HCT116 (cell line): Measurements from ENCODE around the gene TWNK. TPM values are rescaled to one million over a fixed set of nuclear protein-coding genes. Genes with fewer than 3 reads are reported as not detected.

Experiments used
- ATAC-seq: fragments of 200-7000 bp; cut with Tn5 transposase; 2 replicates; pipeline ENCODE4 v1.9.1; 2020; ENCODE audit warnings: mild to moderate bottlenecking, moderate library complexity
- BruUV-seq: library from RNA; stranded (reverse); fragments of 400-500 nt; replicated peaks from 2 replicates; lab custom pipeline; 2021; lab: Mats Ljungman, UMichigan
- CTCF ChIA-PET: fragments of 300-600 bp; sonication (Branson Sonifier 250); formaldehyde crosslinking; loops from one replicate; lab custom pipeline; 2021; ENCODE audit warnings: antibody characterized with exemption; lab: Charles Lee
- POLR2A ChIA-PET: fragments of 300-600, 350-600 bp; sonication (Branson Sonifier 250); formaldehyde crosslinking; loops from one replicate; lab custom pipeline; 2021; ENCODE audit warnings: antibody characterized with exemption; lab: Charles Lee
- RAD21 ChIA-PET, 2 experiments: fragments of 300-600 bp; sonication (Branson Sonifier 250); formaldehyde crosslinking; loops; one replicate each; lab custom pipeline; 2023; ENCODE audit warnings: low total read pairs in 2 of 2; ENCODE audit not compliant: uncharacterized antibody in 2 of 2, unreplicated experiment in 2 of 2, low non-redundant PET in 1 of 2; lab: Charles Lee
- DNase-seq: peaks from one replicate; pipeline ENCODE4 v3.0.0-alpha.2; 2010; ENCODE audit warnings: low read depth, low spot score
- H2AFZ ChIP-seq: fragments of 200-600 bp; shearing (Covaris generic), sonication (generic); 2 replicates; pipeline ENCODE4 v1.6.1; 2017; ENCODE audit warnings: low read depth, mixed run types, mixed read lengths, antibody characterized with exemption, low read length; ENCODE audit not compliant: poor library complexity, severe bottlenecking
- H3K27ac ChIP-seq: 2 replicates; pipeline ENCODE4 v1.5.1; 2012; ENCODE audit warnings: low read depth, low read length
- H3K27me3 ChIP-seq: fragments of 200-600 bp; sonication (generic); 2 replicates; pipeline ENCODE4 v1.6.1; 2016; ENCODE audit warnings: mixed run types, low read length, mixed read lengths; ENCODE audit not compliant: insufficient read depth
- H3K36me3 ChIP-seq, 2 experiments: fragments of 200-500 bp in 1 of 2; fragments of 200-600 bp in 1 of 2; sonication (Bioruptor generic) in 1 of 2; sonication (generic) in 1 of 2; 2 replicates each; pipeline versions ENCODE4 v1.5.1 to v1.6.1; 2014 to 2016; ENCODE audit warnings: low read length in 2 of 2, inconsistent platforms in 1 of 2, mixed read lengths in 1 of 2, mixed run types in 1 of 2; ENCODE audit not compliant: insufficient read depth in 2 of 2, control insufficient read depth in 1 of 2
- H3K4me1 ChIP-seq, 2 experiments: fragments of 200-600 bp in 1 of 2; sonication (generic) in 1 of 2; 2 replicates each; pipeline versions ENCODE4 v1.5.1 to v1.6.1; 2012 to 2017; ENCODE audit warnings: low read length in 2 of 2, inconsistent platforms in 1 of 2, mild to moderate bottlenecking in 1 of 2, mixed read lengths in 1 of 2, mixed run types in 1 of 2, moderate library complexity in 1 of 2; ENCODE audit not compliant: insufficient read depth in 2 of 2, control insufficient read depth in 1 of 2
- H3K4me2 ChIP-seq: fragments of 200-600 bp; sonication (generic); 2 replicates; pipeline ENCODE4 v1.6.1; 2017; ENCODE audit warnings: mixed run types, low read length, mixed read lengths
- H3K4me3 ChIP-seq, 2 experiments: fragments of 200-600 bp in 1 of 2; sonication (generic) in 1 of 2; replicated peaks in 1 of 2; 2 replicates each; pipeline ENCODE4 v1.5.1; 2011 to 2016; ENCODE audit warnings: low read length in 2 of 2, control low read depth in 1 of 2, low read depth in 1 of 2, mild to moderate bottlenecking in 1 of 2, mixed read lengths in 1 of 2, mixed run types in 1 of 2
- H3K79me2 ChIP-seq: fragments of 200-600 bp; sonication (generic); 2 replicates; pipeline ENCODE4 v1.6.1; 2017; ENCODE audit warnings: mild to moderate bottlenecking, mixed run types, low read length, moderate library complexity, mixed read lengths; ENCODE audit not compliant: insufficient read depth
- H3K9ac ChIP-seq: fragments of 200-600 bp; sonication (generic); 2 replicates; pipeline ENCODE4 v1.6.1; 2016; ENCODE audit warnings: low read length, mixed read lengths
- H3K9me2 ChIP-seq: fragments of 200-600 bp; sonication (generic), shearing (Covaris generic); 2 replicates; pipeline ENCODE4 v1.6.1; 2017; ENCODE audit warnings: mixed run types, mild to moderate bottlenecking, moderate library complexity; ENCODE audit not compliant: insufficient read depth
- H3K9me3 ChIP-seq, 2 experiments: fragments of 200-500 bp in 1 of 2; fragments of 200-600 bp in 1 of 2; sonication (Bioruptor generic) in 1 of 2; sonication (generic) in 1 of 2; 2 replicates each; pipeline ENCODE4 v1.6.1; 2014 to 2017; ENCODE audit warnings: low read length in 2 of 2, mixed read lengths in 2 of 2, inconsistent platforms in 1 of 2, low read depth in 1 of 2, mild to moderate bottlenecking in 1 of 2, mixed run types in 1 of 2, moderate library complexity in 1 of 2; ENCODE audit not compliant: control insufficient read depth in 1 of 2, insufficient read depth in 1 of 2
- H4K20me1 ChIP-seq: fragments of 200-600 bp; sonication (generic), shearing (Covaris generic); 2 replicates; pipeline ENCODE4 v1.6.1; 2017; ENCODE audit warnings: mixed run types, mild to moderate bottlenecking, moderate library complexity; ENCODE audit not compliant: insufficient read depth
- POLR2AphosphoS5 ChIP-seq: IDR thresholded peaks from 2 replicates; pipeline ENCODE4 v1.6.1; 2011; ENCODE audit warnings: mild to moderate bottlenecking, low read depth, low read length, moderate library complexity
- intact Hi-C: fragments of 100-400 bp; cut with micrococcal nuclease; formaldehyde crosslinking; loops from 2 replicates; pipeline ENCODE4 v1.10.0; 2022
- total RNA-seq: library from RNA; stranded (reverse); gene quantifications from one replicate; pipeline ENCODE4 v1.2.1, GENCODE V29; 2021; ENCODE audit not compliant: unreplicated experiment
- TF ChIP-seq, protein P1 (sequence below): IDR thresholded peaks from 2 replicates; pipeline ENCODE4 v1.6.1; 2011; ENCODE audit warnings: mild to moderate bottlenecking, low read length, moderate library complexity; ENCODE audit not compliant: insufficient replicate concordance; ENCODE audit errors: extremely low read depth
- TF ChIP-seq, protein P2 (sequence below), 3 experiments: fragments of 200-600 bp in 1 of 3; sonication (generic) in 1 of 3; IDR thresholded peaks in 2 of 3; conservative IDR thresholded peaks in 1 of 3; 2 replicates each; pipeline ENCODE4 v1.5.1; 2012 to 2017; ENCODE audit warnings: low read depth in 2 of 3, low read length in 2 of 3, antibody characterized with exemption in 1 of 3, borderline replicate concordance in 1 of 3, control low read depth in 1 of 3, mild to moderate bottlenecking in 1 of 3, mixed read lengths in 1 of 3, mixed run types in 1 of 3, moderate library complexity in 1 of 3; ENCODE audit not compliant: insufficient read depth in 1 of 3

The TWNK gene
- total RNA-seq, 1 experiment from 2014 or later, result 42.1 TPM

DNA sequence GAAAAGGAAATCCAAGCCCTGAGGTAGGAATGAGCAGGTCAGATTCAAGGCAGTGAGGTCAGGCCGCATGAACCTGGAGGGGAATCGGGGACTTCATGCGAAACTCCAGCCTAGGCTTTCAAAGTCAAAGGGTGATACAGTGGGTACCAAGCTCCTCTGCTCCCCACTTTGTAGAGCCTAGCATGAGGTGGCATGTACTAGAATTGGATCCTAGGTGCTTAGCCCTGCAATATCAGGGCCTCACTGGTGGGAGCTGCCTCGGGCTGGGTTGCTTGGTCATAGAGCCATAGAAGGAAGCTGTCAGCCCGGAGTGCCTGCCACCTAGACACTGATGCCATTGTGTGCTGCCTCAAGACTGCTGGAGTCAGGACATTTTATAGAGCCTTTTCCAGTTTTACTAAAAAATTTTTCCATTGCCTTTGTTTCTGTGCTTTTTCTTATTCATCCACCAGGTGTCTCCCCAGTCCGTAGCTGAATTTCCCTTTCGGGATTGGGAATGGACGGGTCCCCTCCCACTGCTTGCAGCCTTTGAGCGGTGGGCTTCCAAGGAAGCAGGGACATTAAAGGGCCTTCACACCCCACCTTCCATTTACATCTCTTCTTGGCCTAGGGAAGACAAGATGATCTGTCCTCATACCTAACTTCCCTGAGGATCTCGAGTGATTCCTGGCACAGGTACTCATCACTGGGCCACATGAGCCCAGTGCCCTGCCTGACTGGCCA, 6.8 kb downstream of the TWNK start:
- POLR2A ChIA-PET, result no interaction called here
- BruUV-seq, result TSS peak; percentile 17
- no peaks in the 10 kb centered on the region; the same call in 1 of the 2 replicates for H4K20me1 ChIP-seq
- CTCF ChIA-PET, result interaction anchor here (0.7 to 3.9 kb wide), 10 partner anchors 9 to 116 kb away, joined by 3 to 31 read pairs (median 3); no protein-coding TSS in a partner anchor
- H3K27me3 ChIP-seq, result no peaks in the 10 kb centered on the region
- intact Hi-C loops, result loop anchor here (1.0 kb wide), 1 partner anchor 19 kb away; no protein-coding TSS in a partner anchor
- H3K9ac ChIP-seq, result peak overlapping the region; percentile 13; the same call in 1 of the 2 replicates
- no peak overlapping the region for H2AFZ ChIP-seq
- no peaks in the 10 kb centered on the region for H3K9me2 ChIP-seq
- DNase-seq (no peak), ATAC-seq (no peak)
- H3K27ac ChIP-seq, result peak overlapping the region; percentile 87
- RAD21 ChIA-PET, result interaction anchor here in 1 of 2 experiments (0.8 kb wide), 1 partner anchor 20 kb away, joined by 3 read pairs; no protein-coding TSS in a partner anchor
- peaks cover 34% of the 10 kb centered on the region for H3K79me2 ChIP-seq
- no peak overlapping the region for H3K4me2 ChIP-seq
- peaks cover 10 to 51% of the 10 kb centered on the region in 2 experiments for H3K4me1 ChIP-seq
- H3K4me3 ChIP-seq, result no peak overlapping the region
- TF ChIP-seq, protein P1, sequence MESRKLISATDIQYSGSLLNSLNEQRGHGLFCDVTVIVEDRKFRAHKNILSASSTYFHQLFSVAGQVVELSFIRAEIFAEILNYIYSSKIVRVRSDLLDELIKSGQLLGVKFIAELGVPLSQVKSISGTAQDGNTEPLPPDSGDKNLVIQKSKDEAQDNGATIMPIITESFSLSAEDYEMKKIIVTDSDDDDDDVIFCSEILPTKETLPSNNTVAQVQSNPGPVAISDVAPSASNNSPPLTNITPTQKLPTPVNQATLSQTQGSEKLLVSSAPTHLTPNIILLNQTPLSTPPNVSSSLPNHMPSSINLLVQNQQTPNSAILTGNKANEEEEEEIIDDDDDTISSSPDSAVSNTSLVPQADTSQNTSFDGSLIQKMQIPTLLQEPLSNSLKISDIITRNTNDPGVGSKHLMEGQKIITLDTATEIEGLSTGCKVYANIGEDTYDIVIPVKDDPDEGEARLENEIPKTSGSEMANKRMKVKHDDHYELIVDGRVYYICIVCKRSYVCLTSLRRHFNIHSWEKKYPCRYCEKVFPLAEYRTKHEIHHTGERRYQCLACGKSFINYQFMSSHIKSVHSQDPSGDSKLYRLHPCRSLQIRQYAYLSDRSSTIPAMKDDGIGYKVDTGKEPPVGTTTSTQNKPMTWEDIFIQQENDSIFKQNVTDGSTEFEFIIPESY, result no peak
- TF ChIP-seq POLR2AphosphoS5, result peak; percentile 31
- TF ChIP-seq, protein P2, sequence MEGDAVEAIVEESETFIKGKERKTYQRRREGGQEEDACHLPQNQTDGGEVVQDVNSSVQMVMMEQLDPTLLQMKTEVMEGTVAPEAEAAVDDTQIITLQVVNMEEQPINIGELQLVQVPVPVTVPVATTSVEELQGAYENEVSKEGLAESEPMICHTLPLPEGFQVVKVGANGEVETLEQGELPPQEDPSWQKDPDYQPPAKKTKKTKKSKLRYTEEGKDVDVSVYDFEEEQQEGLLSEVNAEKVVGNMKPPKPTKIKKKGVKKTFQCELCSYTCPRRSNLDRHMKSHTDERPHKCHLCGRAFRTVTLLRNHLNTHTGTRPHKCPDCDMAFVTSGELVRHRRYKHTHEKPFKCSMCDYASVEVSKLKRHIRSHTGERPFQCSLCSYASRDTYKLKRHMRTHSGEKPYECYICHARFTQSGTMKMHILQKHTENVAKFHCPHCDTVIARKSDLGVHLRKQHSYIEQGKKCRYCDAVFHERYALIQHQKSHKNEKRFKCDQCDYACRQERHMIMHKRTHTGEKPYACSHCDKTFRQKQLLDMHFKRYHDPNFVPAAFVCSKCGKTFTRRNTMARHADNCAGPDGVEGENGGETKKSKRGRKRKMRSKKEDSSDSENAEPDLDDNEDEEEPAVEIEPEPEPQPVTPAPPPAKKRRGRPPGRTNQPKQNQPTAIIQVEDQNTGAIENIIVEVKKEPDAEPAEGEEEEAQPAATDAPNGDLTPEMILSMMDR (IDR thresholded peaks at IDR 0.05 in 2 of 3, conservative IDR thresholded peaks at IDR 0.05 in 1 of 3; ENCODE audit: borderline replicate concordance in 1 of 3, insufficient read depth in 1 of 3, low read depth in 2 of 3, low read length in 2 of 3), result peak in 2 of 3 experiments; percentile 75 to 90; a peak in 4 of 6 replicates
- TF ChIP-seq, all 23 proteins: peak for 2
- Histone ChIP-seq H3K36me3 (peaks cover 27 to 44% of the 10 kb centered on the region in 2 experiments), H3K9me3 (no peaks in the 10 kb centered on the region)
